AG04449 (cell line): Measurements from ENCODE around the gene IL5RA.

Source experiments
- CTCF ChIA-PET: fragments of 350-600 bp; formaldehyde crosslinking; extraction: SDS; loops from one replicate; lab custom pipeline; 2021; ENCODE audit warnings: antibody characterized with exemption; lab: Yijun Ruan, JAX
- POLR2A ChIA-PET: fragments of 400-600, 350-600 bp; formaldehyde crosslinking; extraction: SDS; loops from one replicate; lab custom pipeline; 2020; ENCODE audit warnings: antibody characterized with exemption, inconsistent platforms; lab: Yijun Ruan, JAX
- DNase-seq: peaks from one replicate; pipeline ENCODE4 v3.0.0-alpha.2; 2010; ENCODE audit warnings: low read depth, low spot score
- H3K4me3 ChIP-seq: 2 replicates; pipeline ENCODE4 v1.5.1; 2011; ENCODE audit warnings: low read depth, mild to moderate bottlenecking, control low read depth, low read length
- CTCF ChIP-seq: IDR thresholded peaks from one replicate; pipeline ENCODE4 v1.5.1; 2011; ENCODE audit warnings: mild to moderate bottlenecking, moderate library complexity, low read length, control low read depth, inconsistent platforms; ENCODE audit not compliant: insufficient read depth; ENCODE audit errors: missing control alignments

The IL5RA gene

GRCh38 chr3:3110749-3111361 lies 681 bp upstream of the IL5RA start:
- CTCF ChIA-PET = no interaction called here
- POLR2A ChIA-PET = no interaction called here
- no peak for TF ChIP-seq CTCF
- no peak overlapping the region for H3K4me3 ChIP-seq
- DNase-seq = no peak

GRCh38 chr3:3109407-3110298 lies 521 bp downstream of the IL5RA start:
- TF ChIP-seq CTCF = no peak
- no peak for DNase-seq
- POLR2A ChIA-PET = no interaction called here
- CTCF ChIA-PET = no interaction called here
- no peak overlapping the region for H3K4me3 ChIP-seq

GRCh38 chr3:3107858-3108257 lies 2.3 kb downstream of the IL5RA start:
- H3K4me3 ChIP-seq = no peak overlapping the region
- no peak for TF ChIP-seq CTCF
- ChIA-PET CTCF (no interaction called here), POLR2A (no interaction called here)
- DNase-seq = no peak

GRCh38 chr3:3107181-3107580 lies 3.0 kb downstream of the IL5RA start:
- ChIA-PET POLR2A (no interaction called here), CTCF (no interaction called here)
- no peak for DNase-seq
- H3K4me3 ChIP-seq = no peak overlapping the region
- TF ChIP-seq CTCF = no peak

- no peak overlapping the region for H3K4me3 ChIP-seq
- DNase-seq = no peak
- CTCF ChIA-PET = no interaction called here
- no peak for TF ChIP-seq CTCF
- POLR2A ChIA-PET = no interaction called here
These were observed 4.4 kb downstream of the IL5RA start for GRCh38 chr3:3105815-3106214.

- H3K4me3 ChIP-seq = no peak overlapping the region
- CTCF ChIA-PET = no interaction called here
- TF ChIP-seq CTCF = no peak
- POLR2A ChIA-PET = no interaction called here
- DNase-seq = no peak
These were observed 4.9 kb downstream of the IL5RA start for GRCh38 chr3:3105246-3105645.
